Neural progenitor cell (in vitro differentiated cells): ENCODE measurements around the gene CPT1A.

Experiments
- CTCF ChIP-seq: fragments of 200-600 bp; sonication (generic); IDR thresholded peaks from 2 replicates; pipeline ENCODE4 v1.5.1; 2017; ENCODE audit warnings: antibody characterized with exemption, mild to moderate bottlenecking
- EZH2 ChIP-seq: fragments of 200-600 bp; sonication (generic); IDR thresholded peaks from 2 replicates; pipeline ENCODE4 v1.6.1; 2017; ENCODE audit warnings: antibody characterized with exemption, mild to moderate bottlenecking, moderate library complexity

GRCh38 chr11:68835328-68835727 is 6.4 kb downstream of the CPT1A start:
- TF ChIP-seq CTCF (no peak), EZH2 (no peak)
